ENCODE measurements around the gene ADD3.

The ADD3 gene

DNA sequence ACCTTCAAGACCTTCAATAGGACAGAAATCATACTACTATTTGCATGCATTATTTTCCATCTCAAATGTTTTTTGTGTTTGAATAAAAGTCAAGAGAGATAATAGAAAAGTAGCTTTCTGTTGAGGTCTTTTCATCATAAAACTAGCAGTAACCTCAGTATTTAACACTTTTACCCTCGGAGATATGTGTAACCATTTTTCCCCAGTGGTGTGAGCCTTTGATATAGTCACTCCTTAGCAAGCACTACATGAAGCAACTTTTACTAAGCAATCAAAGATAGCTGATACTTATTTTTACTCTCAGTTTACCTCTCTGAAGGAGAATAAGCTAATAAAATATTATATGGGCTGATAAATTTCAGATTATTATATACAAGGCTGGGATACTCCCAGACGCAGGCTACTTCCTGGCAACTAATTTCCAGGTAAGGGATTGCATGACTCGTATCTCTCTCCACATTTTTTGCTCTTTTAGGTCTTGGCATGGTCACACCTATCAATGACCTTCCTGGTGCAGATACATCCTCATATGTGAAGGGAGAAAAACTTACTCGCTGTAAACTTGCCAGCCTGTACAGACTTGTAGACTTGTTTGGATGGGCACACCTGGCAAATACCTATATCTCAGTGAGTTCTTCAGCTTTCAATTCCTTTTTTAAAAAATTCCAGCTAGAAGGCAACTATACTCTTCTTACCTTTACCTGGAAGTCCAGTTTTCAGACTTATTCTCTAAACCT, 108.2 kb downstream of the ADD3 start:
- H3K79me2 ChIP-seq (ENCODE audit: insufficient read depth, low read length): no peaks in the 10 kb centered on the region
- H3K36me3 ChIP-seq (ENCODE audit: insufficient read depth, low read length): peaks cover 71% of the 10 kb centered on the region
- H3K9ac ChIP-seq (ENCODE audit: low read length): no peak overlapping the region
- no peaks in the 10 kb centered on the region for H3F3A ChIP-seq (ENCODE audit: insufficient read depth, low read length)
- no peaks in the 10 kb centered on the region for H3K9me2 ChIP-seq (ENCODE audit: low read depth, low read length)
- H3K27me3 ChIP-seq (ENCODE audit: insufficient read depth, low read length): no peaks in the 10 kb centered on the region
- TF ChIP-seq, protein P1, sequence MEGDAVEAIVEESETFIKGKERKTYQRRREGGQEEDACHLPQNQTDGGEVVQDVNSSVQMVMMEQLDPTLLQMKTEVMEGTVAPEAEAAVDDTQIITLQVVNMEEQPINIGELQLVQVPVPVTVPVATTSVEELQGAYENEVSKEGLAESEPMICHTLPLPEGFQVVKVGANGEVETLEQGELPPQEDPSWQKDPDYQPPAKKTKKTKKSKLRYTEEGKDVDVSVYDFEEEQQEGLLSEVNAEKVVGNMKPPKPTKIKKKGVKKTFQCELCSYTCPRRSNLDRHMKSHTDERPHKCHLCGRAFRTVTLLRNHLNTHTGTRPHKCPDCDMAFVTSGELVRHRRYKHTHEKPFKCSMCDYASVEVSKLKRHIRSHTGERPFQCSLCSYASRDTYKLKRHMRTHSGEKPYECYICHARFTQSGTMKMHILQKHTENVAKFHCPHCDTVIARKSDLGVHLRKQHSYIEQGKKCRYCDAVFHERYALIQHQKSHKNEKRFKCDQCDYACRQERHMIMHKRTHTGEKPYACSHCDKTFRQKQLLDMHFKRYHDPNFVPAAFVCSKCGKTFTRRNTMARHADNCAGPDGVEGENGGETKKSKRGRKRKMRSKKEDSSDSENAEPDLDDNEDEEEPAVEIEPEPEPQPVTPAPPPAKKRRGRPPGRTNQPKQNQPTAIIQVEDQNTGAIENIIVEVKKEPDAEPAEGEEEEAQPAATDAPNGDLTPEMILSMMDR (IDR thresholded peaks at IDR 0.05; ENCODE audit: low read length): no peak
- TF ChIP-seq EZH2 (IDR thresholded peaks at IDR 0.05; ENCODE audit: borderline replicate concordance, low read length): no peak
- H2AFZ ChIP-seq (ENCODE audit: low read length): no peak overlapping the region
- H3K4me3 ChIP-seq (ENCODE audit: low read depth, low read length, poor library complexity, severe bottlenecking): no peak overlapping the region
- H3K4me2 ChIP-seq (ENCODE audit: low read length): no peak overlapping the region
- no peak overlapping the region for H3K27ac ChIP-seq (ENCODE audit: low read depth, low read length, poor library complexity, severe bottlenecking)
- H3K4me1 ChIP-seq (ENCODE audit: insufficient read depth, low read length, severe bottlenecking): no peaks in the 10 kb centered on the region
- H4K20me1 ChIP-seq (ENCODE audit: insufficient read depth, low read length): no peaks in the 10 kb centered on the region
- H3K9me3 ChIP-seq (ENCODE audit: low read length): no peaks in the 10 kb centered on the region

DNA sequence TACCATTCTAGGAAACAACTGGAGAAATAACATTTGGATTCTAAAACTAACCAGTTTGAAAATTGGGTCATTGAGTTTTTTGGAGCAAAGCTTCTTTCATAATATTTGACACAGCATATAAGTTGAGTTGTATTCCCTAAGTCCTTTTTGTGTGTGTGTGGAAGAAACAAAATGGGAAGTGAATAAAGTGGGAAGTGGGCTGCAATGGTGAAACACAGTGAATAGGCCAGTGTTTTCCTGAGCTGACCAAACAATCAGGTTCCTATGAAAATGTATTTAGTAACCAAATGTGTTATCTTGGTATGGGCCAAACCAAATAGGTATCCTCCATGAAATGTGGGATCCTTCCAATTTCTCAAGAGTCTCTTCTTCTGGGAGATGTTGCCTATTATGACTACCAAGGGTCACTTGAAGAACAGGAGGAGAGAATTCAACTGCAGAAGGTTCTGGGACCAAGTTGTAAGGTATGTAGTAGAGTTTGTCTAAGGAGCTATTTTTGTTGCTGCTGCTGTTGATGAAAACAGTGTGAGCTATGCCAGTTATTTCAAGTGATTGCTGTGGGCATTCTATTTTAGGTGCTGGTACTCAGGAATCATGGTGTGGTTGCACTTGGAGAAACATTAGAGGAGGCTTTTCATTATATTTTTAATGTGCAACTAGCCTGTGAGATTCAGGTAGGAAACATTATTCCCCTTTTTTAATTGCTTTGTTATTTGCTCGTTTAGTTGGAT, 111.3 kb downstream of the ADD3 start:
- H3K4me1 ChIP-seq (ENCODE audit: insufficient read depth, low read length, severe bottlenecking): no peaks in the 10 kb centered on the region
- H3K9ac ChIP-seq (ENCODE audit: low read length): no peak overlapping the region
- no peaks in the 10 kb centered on the region for H3K27me3 ChIP-seq (ENCODE audit: insufficient read depth, low read length)
- H4K20me1 ChIP-seq (ENCODE audit: insufficient read depth, low read length): no peaks in the 10 kb centered on the region
- H3K79me2 ChIP-seq (ENCODE audit: insufficient read depth, low read length): no peaks in the 10 kb centered on the region
- peaks cover 80% of the 10 kb centered on the region for H3K36me3 ChIP-seq (ENCODE audit: insufficient read depth, low read length)
- no peak overlapping the region for H3K4me2 ChIP-seq (ENCODE audit: low read length)
- no peaks in the 10 kb centered on the region for H3F3A ChIP-seq (ENCODE audit: insufficient read depth, low read length)
- H2AFZ ChIP-seq (ENCODE audit: low read length): no peak overlapping the region
- TF ChIP-seq, protein P1 (IDR thresholded peaks at IDR 0.05; ENCODE audit: low read length): no peak
- TF ChIP-seq EZH2 (IDR thresholded peaks at IDR 0.05; ENCODE audit: borderline replicate concordance, low read length): no peak
- no peaks in the 10 kb centered on the region for H3K9me3 ChIP-seq (ENCODE audit: low read length)
- no peak overlapping the region for H3K27ac ChIP-seq (ENCODE audit: low read depth, low read length, poor library complexity, severe bottlenecking)
- no peaks in the 10 kb centered on the region for H3K9me2 ChIP-seq (ENCODE audit: low read depth, low read length)
- no peak overlapping the region for H3K4me3 ChIP-seq (ENCODE audit: low read depth, low read length, poor library complexity, severe bottlenecking)

DNA sequence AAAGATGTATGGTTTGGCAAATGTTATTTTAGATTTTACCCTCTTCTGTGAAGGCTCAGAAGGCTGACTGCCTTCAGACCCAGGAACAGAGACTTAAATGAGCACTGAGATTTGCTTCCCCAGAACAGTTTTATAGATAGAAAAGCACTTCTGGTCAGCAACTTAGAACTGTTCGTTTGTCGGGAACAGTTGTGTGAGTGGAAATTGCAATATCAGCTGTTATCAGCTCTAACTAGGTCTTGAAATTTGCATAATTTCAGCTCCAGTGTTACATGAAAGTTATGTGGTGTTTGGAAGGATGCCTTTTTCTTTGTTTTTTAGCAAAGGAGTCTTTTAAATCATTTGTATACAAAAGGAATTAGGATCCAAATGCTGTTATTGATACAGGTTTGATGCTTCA, 115.8 kb downstream of the ADD3 start:
- Histone ChIP-seq H3K36me3 (ENCODE audit: insufficient read depth, low read length) (peaks cover 76% of the 10 kb centered on the region), H3K9me3 (ENCODE audit: low read length) (no peaks in the 10 kb centered on the region), H3K9me2 (ENCODE audit: low read depth, low read length) (no peaks in the 10 kb centered on the region), H3F3A (ENCODE audit: insufficient read depth, low read length) (no peaks in the 10 kb centered on the region), H3K4me3 (ENCODE audit: low read depth, low read length, poor library complexity, severe bottlenecking) (no peak overlapping the region), H3K79me2 (ENCODE audit: insufficient read depth, low read length) (no peaks in the 10 kb centered on the region), H3K4me2 (ENCODE audit: low read length) (no peak overlapping the region), H3K27ac (ENCODE audit: low read depth, low read length, poor library complexity, severe bottlenecking) (no peak overlapping the region), H2AFZ (ENCODE audit: low read length) (no peak overlapping the region), H3K4me1 (ENCODE audit: insufficient read depth, low read length, severe bottlenecking) (no peaks in the 10 kb centered on the region), H4K20me1 (ENCODE audit: insufficient read depth, low read length) (no peaks in the 10 kb centered on the region), H3K9ac (ENCODE audit: low read length) (no peak overlapping the region), H3K27me3 (ENCODE audit: insufficient read depth, low read length) (no peaks in the 10 kb centered on the region)
- no peak for TF ChIP-seq EZH2 (IDR thresholded peaks at IDR 0.05; ENCODE audit: borderline replicate concordance, low read length)
- TF ChIP-seq, protein P1 (IDR thresholded peaks at IDR 0.05; ENCODE audit: low read length): no peak
